Bronchial epithelial cell (primary cell): ENCODE data around the gene MGLL. TPM values are rescaled to one million over a fixed set of nuclear protein-coding genes. Genes with fewer than 3 reads are reported as not detected.

Experiments used
- DNase-seq: peaks from one replicate; pipeline ENCODE4 v3.0.0-alpha.2; 2010; ENCODE audit warnings: low read depth
- FAIRE-seq: peaks from 2 replicates; lab custom pipeline; 2011; peaks lifted over from hg19 to GRCh38; lab: Jason Lieb, UNC
- H3K27me3 ChIP-seq: 2 replicates; pipeline ENCODE4 v1.5.1; 2011; ENCODE audit warnings: low read length; ENCODE audit not compliant: control insufficient read depth, insufficient read depth
- H3K36me3 ChIP-seq: 2 replicates; pipeline ENCODE4 v1.5.1; 2011; ENCODE audit warnings: low read length; ENCODE audit not compliant: control insufficient read depth, insufficient read depth
- H3K4me3 ChIP-seq: 2 replicates; pipeline ENCODE4 v1.5.1; 2011; ENCODE audit warnings: mild to moderate bottlenecking, low read depth, low read length, control low read depth
- total RNA-seq: library from RNA; depleted of rRNA; stranded (reverse); fragments of >200 nt; gene quantifications from 2 replicates; pipeline ENCODE4 v1.2.1, GENCODE V29; 2014
- TF ChIP-seq, protein P1 (sequence below): IDR thresholded peaks from 2 replicates; pipeline ENCODE4 v1.5.1; 2011; ENCODE audit warnings: mild to moderate bottlenecking, moderate library complexity, low read length, control low read depth, inconsistent platforms; ENCODE audit not compliant: insufficient read depth, severe bottlenecking

The MGLL gene
- total RNA-seq, 1 donor from 2014 or later, result 25.5 TPM

DNA sequence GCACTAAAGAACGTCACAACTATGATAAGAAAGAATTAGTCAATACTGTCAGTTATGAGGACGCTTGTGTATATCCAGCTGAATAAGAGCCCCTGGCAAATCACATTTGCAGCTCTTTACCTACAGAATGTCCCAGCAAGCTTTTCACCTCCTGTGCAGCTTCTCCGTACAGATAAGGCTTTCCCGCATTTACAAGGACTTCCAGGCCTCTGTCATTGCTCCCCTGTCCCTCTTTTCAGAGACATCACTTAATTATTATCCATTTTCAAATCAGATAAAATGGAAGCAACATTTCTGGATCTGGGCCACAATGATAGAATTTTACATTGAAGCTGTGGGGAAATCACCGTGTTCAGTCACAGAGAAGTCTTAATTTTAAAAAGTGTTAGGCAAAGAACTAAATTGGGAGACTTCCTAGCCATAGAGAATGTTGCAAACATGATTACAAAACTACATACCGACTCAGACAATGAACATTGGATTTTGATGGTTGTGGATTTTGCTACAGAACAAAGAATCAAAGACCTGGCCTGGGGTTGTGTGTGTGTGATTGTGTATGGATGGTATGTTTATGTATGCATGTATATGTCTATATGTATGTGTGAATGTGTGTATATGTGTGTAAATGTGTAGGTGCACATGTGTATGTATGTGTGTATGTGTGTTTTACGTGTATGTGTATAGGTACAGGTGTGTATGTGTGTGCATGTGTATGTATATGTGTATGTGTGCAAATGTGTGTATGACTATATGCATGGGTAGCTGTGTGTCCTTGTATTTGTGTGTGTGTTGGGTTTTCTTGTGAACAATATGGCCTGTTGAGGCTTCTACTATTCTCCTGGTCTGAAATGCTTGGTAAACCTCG lies 41.5 kb downstream of the MGLL start:
- peaks cover 4% of the 10 kb centered on the region for H3K36me3 ChIP-seq
- H3K4me3 ChIP-seq, result no peak overlapping the region
- FAIRE-seq (no peak), DNase-seq (no peak)
- H3K27me3 ChIP-seq, result no peaks in the 10 kb centered on the region
- TF ChIP-seq, protein P1, sequence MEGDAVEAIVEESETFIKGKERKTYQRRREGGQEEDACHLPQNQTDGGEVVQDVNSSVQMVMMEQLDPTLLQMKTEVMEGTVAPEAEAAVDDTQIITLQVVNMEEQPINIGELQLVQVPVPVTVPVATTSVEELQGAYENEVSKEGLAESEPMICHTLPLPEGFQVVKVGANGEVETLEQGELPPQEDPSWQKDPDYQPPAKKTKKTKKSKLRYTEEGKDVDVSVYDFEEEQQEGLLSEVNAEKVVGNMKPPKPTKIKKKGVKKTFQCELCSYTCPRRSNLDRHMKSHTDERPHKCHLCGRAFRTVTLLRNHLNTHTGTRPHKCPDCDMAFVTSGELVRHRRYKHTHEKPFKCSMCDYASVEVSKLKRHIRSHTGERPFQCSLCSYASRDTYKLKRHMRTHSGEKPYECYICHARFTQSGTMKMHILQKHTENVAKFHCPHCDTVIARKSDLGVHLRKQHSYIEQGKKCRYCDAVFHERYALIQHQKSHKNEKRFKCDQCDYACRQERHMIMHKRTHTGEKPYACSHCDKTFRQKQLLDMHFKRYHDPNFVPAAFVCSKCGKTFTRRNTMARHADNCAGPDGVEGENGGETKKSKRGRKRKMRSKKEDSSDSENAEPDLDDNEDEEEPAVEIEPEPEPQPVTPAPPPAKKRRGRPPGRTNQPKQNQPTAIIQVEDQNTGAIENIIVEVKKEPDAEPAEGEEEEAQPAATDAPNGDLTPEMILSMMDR, result no peak

GRCh38 chr3:127779747-127780146 lies 42.6 kb downstream of the MGLL start:
- no peak overlapping the region for H3K4me3 ChIP-seq
- FAIRE-seq (peak; percentile 52), DNase-seq (peak; percentile 81)
- no peaks in the 10 kb centered on the region for H3K27me3 ChIP-seq
- TF ChIP-seq, protein P1, result no peak
- H3K36me3 ChIP-seq, result peaks cover 4% of the 10 kb centered on the region

GRCh38 chr3:127777921-127778656 lies 44.2 kb downstream of the MGLL start:
- FAIRE-seq (no peak), DNase-seq (no peak)
- H3K36me3 ChIP-seq, result peaks cover 4% of the 10 kb centered on the region
- H3K27me3 ChIP-seq, result no peaks in the 10 kb centered on the region
- TF ChIP-seq, protein P1, result no peak
- no peak overlapping the region for H3K4me3 ChIP-seq

DNA sequence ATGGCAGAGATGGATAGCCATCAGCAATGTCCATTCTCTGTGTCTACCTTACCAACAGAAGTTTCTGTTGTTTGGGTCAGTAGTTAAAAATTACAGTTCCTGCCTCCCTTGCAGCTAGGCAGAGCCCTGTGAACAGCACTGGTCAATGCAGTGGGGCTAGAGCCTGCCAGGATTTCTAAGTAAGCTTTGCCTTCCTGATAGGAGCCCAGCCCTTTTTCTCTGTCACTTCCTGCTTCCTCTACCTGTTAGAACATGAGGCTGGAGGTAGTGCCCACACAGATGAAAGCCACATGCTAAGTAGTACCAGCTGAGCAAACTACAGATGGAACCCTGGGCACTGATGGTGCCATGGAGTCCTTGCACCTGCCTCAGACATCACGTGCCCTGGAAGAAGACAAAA lies 45.0 kb downstream of the MGLL start:
- Histone ChIP-seq H3K27me3 (no peaks in the 10 kb centered on the region), H3K4me3 (no peak overlapping the region), H3K36me3 (peaks cover 3% of the 10 kb centered on the region)
- TF ChIP-seq, protein P1, result no peak
- DNase-seq, result peak; percentile 41
- no peak for FAIRE-seq

- FAIRE-seq, result no peak
- no peak for DNase-seq
- no peaks in the 10 kb centered on the region for H3K27me3 ChIP-seq
- H3K36me3 ChIP-seq, result peaks cover 1% of the 10 kb centered on the region
- no peak overlapping the region for H3K4me3 ChIP-seq
- TF ChIP-seq, protein P1, result no peak
These were observed 46.0 kb downstream of the MGLL start for GRCh38 chr3:127776347-127776746.
